Peyer's patch (tissue), 4 donors: ENCODE data around the gene ZCRB1.

ENCODE experiments used
- POLR2A ChIP-seq, 2 donors: fragments of 450-650 bp; IDR thresholded peaks; one replicate each; pipeline ENCODE4 v1.5.1; 2017; ENCODE audit warnings: antibody characterized with exemption in 2 of 2, mild to moderate bottlenecking in 2 of 2, moderate library complexity in 2 of 2
- TF ChIP-seq, protein P1 (sequence below), 6 experiments: fragments of 450-650 bp in 4 of 6; fragments of 200-600 bp in 2 of 6; sonication (generic) in 1 of 6; IDR thresholded peaks; one replicate each; pipeline ENCODE4 v1.5.1; 2017 to 2019; ENCODE audit warnings: antibody characterized with exemption in 6 of 6, mild to moderate bottlenecking in 3 of 6, moderate library complexity in 1 of 6

DNA sequence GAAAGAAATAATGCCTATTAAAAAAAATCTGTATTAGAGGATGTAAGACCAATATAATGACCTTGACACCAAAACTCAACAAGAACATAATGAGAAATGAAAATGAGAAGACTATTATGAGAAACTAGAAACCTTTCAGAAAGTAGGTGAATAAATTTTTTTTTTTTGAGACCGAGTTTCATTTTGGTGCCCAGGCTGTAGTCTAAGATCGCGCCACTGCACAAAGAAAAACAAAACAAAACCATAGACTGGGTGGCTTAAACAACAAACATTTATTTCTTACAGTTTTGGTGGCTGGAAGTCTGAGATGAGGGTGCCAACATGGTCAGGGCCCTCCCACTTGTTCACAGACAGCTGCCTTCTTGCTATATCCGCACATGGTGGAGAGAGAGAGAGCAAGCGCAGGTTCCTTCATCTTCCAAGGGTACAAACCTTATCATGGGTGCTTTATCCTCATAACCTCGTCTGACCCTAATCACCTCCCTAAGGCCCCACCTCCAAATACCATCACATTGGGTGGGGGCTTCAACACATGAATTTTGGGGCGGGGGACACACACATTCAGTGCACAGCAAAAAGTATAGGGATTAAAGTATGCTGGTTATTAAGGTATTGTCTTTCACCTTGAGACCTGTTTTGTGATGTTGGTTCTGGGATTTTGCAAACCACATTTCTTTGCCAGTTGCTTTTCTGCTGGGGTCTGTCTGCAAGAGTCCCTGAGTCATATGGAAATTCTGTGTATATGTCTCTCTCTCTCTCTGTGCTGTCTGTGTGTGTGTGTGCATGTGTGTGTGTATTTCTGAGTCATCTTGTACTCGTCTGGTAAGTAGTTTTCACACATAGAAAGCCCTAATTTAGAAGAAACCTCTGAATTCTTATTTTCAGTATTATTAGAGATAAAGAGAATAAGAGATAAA lies 26.2 kb downstream of the ZCRB1 start:
- TF ChIP-seq, protein P1, sequence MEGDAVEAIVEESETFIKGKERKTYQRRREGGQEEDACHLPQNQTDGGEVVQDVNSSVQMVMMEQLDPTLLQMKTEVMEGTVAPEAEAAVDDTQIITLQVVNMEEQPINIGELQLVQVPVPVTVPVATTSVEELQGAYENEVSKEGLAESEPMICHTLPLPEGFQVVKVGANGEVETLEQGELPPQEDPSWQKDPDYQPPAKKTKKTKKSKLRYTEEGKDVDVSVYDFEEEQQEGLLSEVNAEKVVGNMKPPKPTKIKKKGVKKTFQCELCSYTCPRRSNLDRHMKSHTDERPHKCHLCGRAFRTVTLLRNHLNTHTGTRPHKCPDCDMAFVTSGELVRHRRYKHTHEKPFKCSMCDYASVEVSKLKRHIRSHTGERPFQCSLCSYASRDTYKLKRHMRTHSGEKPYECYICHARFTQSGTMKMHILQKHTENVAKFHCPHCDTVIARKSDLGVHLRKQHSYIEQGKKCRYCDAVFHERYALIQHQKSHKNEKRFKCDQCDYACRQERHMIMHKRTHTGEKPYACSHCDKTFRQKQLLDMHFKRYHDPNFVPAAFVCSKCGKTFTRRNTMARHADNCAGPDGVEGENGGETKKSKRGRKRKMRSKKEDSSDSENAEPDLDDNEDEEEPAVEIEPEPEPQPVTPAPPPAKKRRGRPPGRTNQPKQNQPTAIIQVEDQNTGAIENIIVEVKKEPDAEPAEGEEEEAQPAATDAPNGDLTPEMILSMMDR (IDR thresholded peaks at IDR 0.05) = no peak
- TF ChIP-seq POLR2A (IDR thresholded peaks at IDR 0.05) = no peak
